Activated CD8-positive, alpha-beta memory T cell treated with anti-CD3 and anti-CD28 coated beads for 24 hours (primary cell): ENCODE results near the gene MVK.

Experiments used
- DNase-seq: peaks from one replicate; pipeline ENCODE4 v3.0.0-alpha.2; 2020

The MVK gene

DNA sequence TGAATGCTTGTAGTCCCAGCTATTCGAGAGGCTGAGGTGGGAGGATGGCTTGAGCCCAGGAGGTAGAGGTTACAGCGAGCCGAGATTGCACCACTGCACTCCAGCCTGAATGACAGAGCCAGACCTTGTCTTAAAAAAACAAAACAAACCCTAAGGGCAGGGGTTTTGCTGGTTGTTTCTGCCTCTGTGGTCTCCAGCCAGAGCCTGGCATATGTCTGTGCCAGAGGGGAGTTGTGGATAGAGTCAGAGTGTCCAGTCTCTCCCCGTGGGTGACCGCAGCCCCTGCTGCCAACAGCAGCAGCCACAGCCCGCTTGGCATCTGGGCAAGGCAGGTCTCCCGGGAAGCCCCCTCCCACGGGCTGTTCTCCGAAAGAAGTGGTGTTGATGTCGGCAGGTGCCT, 37.6 kb downstream of the MVK start:
- no peak for DNase-seq

GRCh38 chr12:109612003-109612402, 38.4 kb downstream of the MVK start:
- DNase-seq = no peak

- DNase-seq = no peak
These were observed 39.4 kb downstream of the MVK start for GRCh38 chr12:109612975-109613502.

DNA sequence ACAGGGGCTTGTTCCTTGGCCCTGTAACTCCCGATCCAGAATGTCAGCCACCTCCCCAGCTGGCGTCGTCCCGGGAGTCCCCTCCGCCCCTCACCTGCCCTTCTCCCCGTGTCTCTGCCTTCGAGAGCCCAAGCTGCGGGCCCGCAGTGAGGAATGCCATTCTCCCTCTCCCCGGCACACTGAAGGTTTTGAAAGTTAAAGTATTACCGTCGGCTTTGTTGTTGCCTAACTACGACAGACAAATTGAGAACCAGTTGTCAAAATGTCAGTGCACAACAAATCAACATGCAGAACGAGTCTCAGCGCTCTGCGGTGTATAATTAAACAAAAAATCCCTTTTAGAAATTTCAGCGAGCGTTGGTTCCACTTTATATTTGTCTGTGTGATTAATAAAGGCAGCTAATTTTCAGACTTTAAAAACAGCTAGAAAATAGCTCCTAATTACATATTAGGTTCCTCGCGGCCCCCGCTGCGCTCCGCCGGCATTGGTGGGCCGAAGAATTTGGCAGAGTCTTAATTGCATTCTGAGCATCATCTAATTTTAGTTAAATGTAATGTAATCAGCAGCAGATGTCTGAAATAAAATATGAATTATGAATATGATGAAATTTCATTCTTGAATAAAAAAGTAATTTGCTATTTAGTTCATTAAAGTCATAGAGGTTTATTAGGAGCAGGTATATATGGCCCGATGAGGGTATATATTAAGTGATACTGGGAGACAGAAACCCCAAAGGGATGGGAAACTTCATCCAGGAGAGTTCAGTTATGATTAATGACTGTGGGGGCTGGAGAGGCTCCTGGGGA, 40.3 kb downstream of the MVK start:
- DNase-seq = no peak

DNA sequence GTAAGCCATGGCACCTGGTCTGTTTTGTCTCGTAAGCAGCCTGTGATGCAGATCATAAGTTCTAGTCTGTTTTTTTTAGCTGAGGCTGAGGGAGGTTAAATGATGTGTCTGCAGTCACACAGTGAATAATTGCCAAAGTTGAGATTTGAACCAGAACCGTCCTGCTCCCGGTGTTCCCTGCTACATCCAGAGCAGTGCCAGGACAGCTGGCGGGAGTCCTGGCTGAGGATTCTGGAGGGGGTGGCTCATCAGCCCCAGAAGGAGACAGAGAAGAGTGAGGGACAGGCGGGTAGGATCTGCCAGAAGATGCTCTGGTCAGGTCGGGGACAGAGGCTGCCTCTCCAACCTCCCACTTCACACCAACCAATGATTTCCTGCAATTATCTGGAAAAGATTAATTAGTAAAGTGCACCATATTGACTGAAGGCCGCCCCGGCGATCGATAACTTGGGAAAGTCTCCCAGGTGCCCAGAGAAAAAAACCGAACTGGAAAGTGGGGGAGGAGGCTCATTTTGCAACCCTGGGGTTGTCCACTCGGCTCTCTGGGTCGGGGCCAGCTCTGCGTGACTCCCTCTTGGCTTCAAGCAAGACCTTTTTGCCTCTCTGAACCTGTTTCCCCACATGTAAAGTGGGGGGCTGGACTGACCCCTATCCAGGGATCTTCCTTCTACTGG, 42.1 kb downstream of the MVK start:
- no peak for DNase-seq

- DNase-seq = no peak
These were observed 43.9 kb downstream of the MVK start for GRCh38 chr12:109617491-109617890.

DNA sequence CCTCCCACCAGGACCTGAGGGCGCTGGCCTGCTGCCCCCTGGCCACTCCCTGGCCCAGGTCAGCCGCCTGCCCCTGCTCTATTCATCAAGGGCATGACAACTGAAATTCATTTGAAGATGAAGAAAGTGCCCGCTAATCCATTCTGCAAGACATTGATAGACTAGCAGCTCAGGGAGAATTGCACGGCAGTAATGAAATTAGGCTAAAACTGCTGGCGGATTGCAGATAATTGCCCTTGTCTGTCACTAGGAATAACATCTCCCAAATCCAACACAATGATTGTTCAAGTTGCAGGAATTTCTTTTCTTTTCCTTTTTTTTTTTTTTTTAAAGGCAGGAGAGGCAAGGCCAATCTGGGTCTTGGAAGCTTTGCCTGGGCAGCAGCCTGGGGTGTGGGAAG, 44.5 kb downstream of the MVK start:
- DNase-seq = no peak

DNA sequence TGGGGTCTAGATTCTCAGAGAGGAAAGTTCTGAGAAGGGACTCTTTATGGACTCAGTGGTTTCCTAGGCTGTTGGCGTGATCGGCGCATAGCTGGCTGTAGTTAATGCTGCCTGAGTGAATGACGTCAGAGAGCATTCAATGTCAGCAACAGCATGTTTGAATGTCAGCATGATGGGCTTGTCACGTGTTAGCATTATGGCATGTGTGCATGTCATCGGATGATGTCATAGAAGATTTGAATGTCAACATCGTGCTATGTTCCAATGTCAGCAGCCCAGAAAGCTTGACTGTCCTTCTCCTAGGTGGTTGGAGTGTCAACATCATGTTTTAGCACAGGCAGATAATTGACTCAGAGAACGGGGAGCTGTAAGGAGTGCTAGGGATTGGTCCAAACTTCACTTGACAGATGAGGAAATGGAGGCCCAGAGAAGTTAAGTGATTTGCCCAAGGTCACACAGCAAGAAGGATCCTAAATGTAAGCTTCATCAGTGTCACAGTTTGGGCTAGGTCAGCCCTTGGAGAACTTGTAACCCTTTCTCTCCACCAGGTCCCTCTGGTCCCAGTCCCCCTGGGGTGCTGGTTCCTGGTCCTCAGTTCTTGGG, 45.5 kb downstream of the MVK start:
- DNase-seq = no peak

DNA sequence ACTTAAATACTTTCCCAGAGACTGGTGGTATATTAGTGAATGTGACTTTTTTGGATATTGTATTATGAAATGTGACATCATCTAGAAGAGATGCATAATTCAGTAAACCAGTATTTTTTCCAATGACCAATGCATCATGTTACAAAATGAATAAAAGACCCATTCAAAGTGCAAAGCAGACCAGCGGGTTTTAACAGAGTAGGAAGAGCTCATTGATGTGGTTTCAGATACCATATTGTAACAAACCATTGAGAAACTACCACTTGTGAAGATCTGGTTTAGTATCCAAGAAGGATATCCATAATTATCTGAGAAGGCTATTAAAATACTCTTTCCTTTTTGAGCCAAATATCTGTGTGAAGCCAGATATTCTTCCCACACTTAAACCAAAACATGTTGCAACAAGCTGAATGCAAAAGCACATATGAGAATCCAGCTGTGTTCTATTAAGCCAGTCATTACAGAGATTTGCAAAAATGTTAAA, 47.7 kb downstream of the MVK start:
- no peak for DNase-seq

GRCh38 chr12:109621901-109622364, 48.3 kb downstream of the MVK start:
- DNase-seq = no peak

DNA sequence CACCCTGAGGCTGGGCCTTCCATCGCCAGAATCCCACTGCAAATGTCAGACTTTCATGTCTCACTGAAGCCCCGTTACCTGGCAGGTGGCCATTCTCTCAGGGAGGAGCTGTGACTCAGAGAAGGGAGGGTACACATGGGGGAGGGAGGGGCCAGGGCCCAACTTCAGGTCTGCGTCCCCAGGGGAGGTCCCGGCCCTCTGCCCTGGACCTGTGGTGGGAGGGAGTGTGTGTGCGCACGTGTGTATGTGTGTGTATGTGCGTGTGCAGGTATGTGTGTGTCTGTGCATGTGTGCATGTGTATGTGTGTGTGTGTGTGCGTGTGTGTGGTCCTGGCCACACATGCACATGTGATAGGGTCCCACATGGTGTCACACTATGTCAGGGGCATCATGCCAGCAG, 50.9 kb downstream of the MVK start:
- DNase-seq = no peak

DNA sequence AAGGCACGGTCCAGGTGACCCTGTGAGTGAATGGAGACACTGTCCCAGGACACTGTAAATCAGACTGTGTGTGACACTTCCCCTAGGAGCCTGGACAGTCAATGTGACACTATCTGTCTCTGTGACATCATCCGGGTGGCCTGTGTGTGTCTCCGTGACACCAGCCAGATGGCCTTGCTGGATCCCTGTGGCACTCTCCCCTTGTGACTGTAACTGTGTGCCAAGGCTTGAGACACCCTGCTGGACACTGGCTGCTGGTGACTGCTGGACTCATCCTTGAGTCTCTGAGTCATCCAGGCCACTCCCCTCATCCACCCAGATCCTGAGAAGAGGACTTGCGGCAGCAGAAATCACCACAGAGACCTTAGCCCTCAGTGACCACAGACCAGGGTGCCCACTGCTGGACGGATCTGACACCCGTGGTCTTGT, 51.6 kb downstream of the MVK start:
- DNase-seq = no peak

DNA sequence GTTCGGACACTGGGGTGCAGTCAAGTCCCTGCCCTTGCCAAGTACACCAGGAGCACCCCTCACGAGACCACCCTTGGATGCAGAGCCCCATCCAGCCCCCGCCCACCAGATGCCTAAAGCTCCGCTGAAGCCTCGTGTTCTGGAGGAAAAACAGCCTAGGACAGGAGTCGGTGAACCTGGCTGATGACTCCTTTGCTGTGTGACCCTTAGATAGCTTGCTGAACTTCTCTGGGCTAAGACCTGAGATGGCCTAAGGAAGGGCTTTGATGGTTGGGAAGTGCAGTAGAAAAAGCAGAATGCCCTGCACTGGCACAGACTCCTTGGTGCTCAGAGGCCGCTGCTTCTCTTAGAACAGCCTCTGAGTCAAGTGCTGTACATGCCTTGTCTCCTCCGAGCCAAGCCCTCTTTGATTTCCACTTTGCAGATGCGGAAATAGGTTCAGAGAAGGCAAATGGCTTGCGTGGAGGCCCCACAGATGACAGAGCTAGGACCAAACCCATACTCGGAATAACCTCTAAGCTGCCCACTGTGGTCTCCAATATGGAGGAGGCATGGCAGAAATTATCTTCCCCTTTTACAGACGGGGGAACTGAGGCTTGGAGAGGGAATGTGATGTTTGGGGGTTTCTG, 52.3 kb downstream of the MVK start:
- no peak for DNase-seq

GRCh38 chr12:109626378-109627115, 53.0 kb downstream of the MVK start:
- no peak for DNase-seq

DNA sequence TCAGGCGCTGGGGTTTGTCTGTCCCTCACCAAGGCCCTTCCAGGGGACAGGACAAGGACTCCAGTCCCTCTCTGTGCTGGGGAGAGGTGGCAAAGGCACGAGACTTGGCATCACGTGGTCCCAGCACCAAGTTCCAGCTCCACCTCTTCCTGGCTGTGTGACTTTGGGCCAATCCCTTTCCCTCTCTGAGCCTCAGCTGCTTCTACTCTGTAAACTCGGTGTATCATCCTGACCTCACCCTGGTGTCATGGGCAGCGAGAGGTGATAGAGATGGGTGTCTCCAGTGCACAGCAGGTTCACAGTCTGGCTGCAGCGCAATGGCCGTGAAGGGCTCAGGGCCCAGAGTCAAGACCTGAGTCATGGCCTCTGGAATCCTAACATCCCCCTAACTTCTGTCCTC, 54.0 kb downstream of the MVK start:
- DNase-seq = no peak

GRCh38 chr12:109630107-109630506, 56.5 kb downstream of the MVK start:
- DNase-seq = no peak

GRCh38 chr12:109630815-109631214, 57.2 kb downstream of the MVK start:
- DNase-seq = no peak

DNA sequence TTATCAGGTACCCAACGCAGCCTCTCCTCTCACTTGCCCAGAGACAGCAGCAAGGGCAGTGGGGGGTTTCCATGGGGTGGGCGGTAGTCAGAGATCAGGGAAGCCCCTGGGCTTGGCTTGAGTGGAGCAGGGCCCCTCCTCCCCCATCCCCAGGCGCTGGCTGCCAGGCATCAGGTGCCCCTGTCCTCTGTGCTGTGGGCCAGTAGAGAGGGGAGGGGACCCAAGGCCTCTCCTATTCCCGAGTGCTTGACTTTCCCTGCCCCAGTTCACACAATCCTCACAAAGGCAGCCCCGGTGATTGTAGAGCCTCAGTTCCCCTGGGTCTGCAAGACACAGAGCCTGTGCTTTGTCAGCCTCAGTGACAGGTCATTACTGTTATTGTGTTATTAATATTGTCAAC, 57.7 kb downstream of the MVK start:
- DNase-seq = no peak

GRCh38 chr12:109631751-109632150, 58.2 kb downstream of the MVK start:
- no peak for DNase-seq

DNA sequence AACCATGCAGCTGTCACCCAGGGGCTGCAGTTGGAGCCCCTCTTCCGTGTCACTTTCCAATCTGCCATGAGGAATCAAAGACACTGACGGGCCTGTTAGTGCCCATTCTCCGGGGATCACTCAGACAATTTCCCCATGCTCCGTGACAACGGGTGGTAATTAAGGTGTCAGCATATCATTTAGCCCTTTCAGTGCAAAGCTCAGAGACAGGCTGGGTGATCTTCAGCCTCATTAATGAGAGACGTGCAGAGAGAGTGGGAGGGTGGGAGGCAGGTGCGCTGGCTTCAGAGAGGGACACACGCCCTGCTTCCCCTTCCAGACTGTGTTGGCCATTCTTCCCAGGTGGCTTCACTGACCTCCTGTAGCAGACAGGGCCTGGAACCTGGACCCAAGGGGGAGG, 58.7 kb downstream of the MVK start:
- DNase-seq = no peak

GRCh38 chr12:109635717-109636116, 62.1 kb downstream of the MVK start:
- no peak for DNase-seq

- DNase-seq = no peak
These were observed 63.8 kb downstream of the MVK start for GRCh38 chr12:109637348-109637747.
